22Rv1 (cell line): Measurements from ENCODE around the gene ENTREP3.

Experiments
- H3K27ac ChIP-seq: fragments of 450-650 bp; 2 replicates; pipeline ENCODE4 v1.5.1; 2017
- CTCF ChIP-seq: fragments of 450-650 bp; IDR thresholded peaks from 2 replicates; pipeline ENCODE4 v1.5.1; 2017; ENCODE audit warnings: mild to moderate bottlenecking
- ZFX ChIP-seq: fragments of 450-650 bp; IDR thresholded peaks from 2 replicates; pipeline ENCODE4 v1.6.1; 2017; ENCODE audit warnings: antibody characterized with exemption, borderline replicate concordance

Gene ENTREP3

GRCh38 chr1:155210314-155211104 lies 44.8 kb downstream of the ENTREP3 start:
- H3K27ac ChIP-seq: peak overlapping the region; percentile 91
- no peak for TF ChIP-seq CTCF
- no peak for TF ChIP-seq ZFX

GRCh38 chr1:155209312-155209721 lies 46.0 kb downstream of the ENTREP3 start:
- H3K27ac ChIP-seq: peak overlapping the region; percentile 91
- TF ChIP-seq CTCF (no peak), ZFX (no peak)

GRCh38 chr1:155208541-155209311 lies 46.6 kb downstream of the ENTREP3 start, which contains the start of gene MTX1:
MTX1 (plus strand) TSS chr1:155208695; CDS start chr1:155208805, 110 bp downstream.
- peak within 1 kb of the TSS; percentile 91 for H3K27ac ChIP-seq
- no peak for TF ChIP-seq ZFX
- TF ChIP-seq CTCF: no peak

- H3K27ac ChIP-seq: peak within 1 kb of the TSS; percentile 91
- TF ChIP-seq CTCF: no peak
- TF ChIP-seq ZFX: no peak
Measured at GRCh38 chr1:155207806-155208540, 47.3 kb downstream of the ENTREP3 start, which contains the start of gene THBS3. THBS3 (minus strand) TSS chr1:155207897; CDS start chr1:155207876, 21 bp downstream.

- H3K27ac ChIP-seq: peak overlapping the region; percentile 91
- no peak for TF ChIP-seq ZFX
- peak; percentile 88 for TF ChIP-seq CTCF
Measured at GRCh38 chr1:155206891-155207805, 48.1 kb downstream of the ENTREP3 start.

- TF ChIP-seq ZFX (no peak), CTCF (no peak)
- no peak overlapping the region for H3K27ac ChIP-seq
Measured at GRCh38 chr1:155205969-155206593, 49.2 kb downstream of the ENTREP3 start.
